ENCODE measurements around the gene PRAC1.

DNA sequence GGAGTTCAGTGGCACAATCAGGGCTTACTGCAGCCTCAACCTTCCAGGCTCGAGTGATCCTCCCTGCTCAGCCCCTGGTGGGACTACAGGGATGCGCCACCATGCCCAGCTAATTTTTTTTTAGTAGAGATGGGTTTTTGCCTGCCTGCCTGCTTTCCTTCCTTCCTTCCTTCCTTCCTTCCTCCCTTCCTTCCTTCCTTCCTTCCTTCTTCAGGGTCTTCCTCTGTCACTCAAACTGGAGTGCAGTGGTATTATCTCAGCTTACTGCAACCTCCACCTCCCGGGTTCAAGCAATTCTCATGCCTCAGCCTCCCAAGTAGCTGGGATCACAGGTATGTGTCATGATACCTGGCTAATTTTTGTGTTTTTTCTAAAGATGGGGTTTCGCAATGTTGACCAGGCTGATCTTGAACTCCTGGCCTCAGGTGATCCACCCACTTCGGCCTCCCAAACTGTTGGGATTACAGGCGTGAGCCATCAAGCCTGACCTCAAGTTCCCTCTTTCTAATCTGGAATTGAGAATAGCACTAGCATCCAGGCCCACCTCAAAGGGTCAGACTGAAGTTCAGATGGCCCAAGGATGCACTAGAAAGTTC lies 45.3 kb downstream of the PRAC1 start:
- TF ChIP-seq POLR2AphosphoS5 (IDR thresholded peaks at IDR 0.05), result no peak
- TF ChIP-seq, protein P1, sequence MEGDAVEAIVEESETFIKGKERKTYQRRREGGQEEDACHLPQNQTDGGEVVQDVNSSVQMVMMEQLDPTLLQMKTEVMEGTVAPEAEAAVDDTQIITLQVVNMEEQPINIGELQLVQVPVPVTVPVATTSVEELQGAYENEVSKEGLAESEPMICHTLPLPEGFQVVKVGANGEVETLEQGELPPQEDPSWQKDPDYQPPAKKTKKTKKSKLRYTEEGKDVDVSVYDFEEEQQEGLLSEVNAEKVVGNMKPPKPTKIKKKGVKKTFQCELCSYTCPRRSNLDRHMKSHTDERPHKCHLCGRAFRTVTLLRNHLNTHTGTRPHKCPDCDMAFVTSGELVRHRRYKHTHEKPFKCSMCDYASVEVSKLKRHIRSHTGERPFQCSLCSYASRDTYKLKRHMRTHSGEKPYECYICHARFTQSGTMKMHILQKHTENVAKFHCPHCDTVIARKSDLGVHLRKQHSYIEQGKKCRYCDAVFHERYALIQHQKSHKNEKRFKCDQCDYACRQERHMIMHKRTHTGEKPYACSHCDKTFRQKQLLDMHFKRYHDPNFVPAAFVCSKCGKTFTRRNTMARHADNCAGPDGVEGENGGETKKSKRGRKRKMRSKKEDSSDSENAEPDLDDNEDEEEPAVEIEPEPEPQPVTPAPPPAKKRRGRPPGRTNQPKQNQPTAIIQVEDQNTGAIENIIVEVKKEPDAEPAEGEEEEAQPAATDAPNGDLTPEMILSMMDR (IDR thresholded peaks at IDR 0.05), result no peak
- TF ChIP-seq POLR2A (IDR thresholded peaks at IDR 0.05), result no peak

Measured in suprapubic skin (tissue), 4 donors.